ENCODE measurements around the gene NPAS3.

Gene NPAS3

GRCh38 chr14:33561488-33562175, 623.0 kb downstream of the NPAS3 start:
- no peak for TF ChIP-seq REST (IDR thresholded peaks at IDR 0.05; ENCODE audit: insufficient read depth in 1 of 2, low read depth in 2 of 2, low read length in 2 of 2)
- no peak for TF ChIP-seq TAF1 (IDR thresholded peaks at IDR 0.05; ENCODE audit: borderline replicate concordance, insufficient read depth, low read length)
- TF ChIP-seq SIN3A (IDR thresholded peaks at IDR 0.05; ENCODE audit: borderline replicate concordance, insufficient read depth, low read length): no peak

GRCh38 chr14:33563191-33563900, 624.7 kb downstream of the NPAS3 start:
- no peak for TF ChIP-seq TAF1 (IDR thresholded peaks at IDR 0.05; ENCODE audit: borderline replicate concordance, insufficient read depth, low read length)
- no peak for TF ChIP-seq FOXP2 (optimal IDR thresholded peaks at IDR 0.05; ENCODE audit: borderline replicate concordance, extremely low read depth, extremely low read length, insufficient read depth)
- TF ChIP-seq POLR2AphosphoS5 (IDR thresholded peaks at IDR 0.05; ENCODE audit: low read depth, low read length): no peak
- TF ChIP-seq SIN3A (IDR thresholded peaks at IDR 0.05; ENCODE audit: borderline replicate concordance, insufficient read depth, low read length): no peak

- TF ChIP-seq REST (IDR thresholded peaks at IDR 0.05; ENCODE audit: insufficient read depth in 1 of 2, low read depth in 2 of 2, low read length in 2 of 2) (no peak), SIN3A (IDR thresholded peaks at IDR 0.05; ENCODE audit: borderline replicate concordance, insufficient read depth, low read length) (no peak), POLR2AphosphoS5 (IDR thresholded peaks at IDR 0.05; ENCODE audit: low read depth, low read length) (no peak), FOXP2 (optimal IDR thresholded peaks at IDR 0.05; ENCODE audit: borderline replicate concordance, extremely low read depth, extremely low read length, insufficient read depth) (no peak)
These were observed 625.2 kb downstream of the NPAS3 start for GRCh38 chr14:33563901-33564197.

GRCh38 chr14:33564774-33565630, 626.3 kb downstream of the NPAS3 start:
- TF ChIP-seq SIN3A (IDR thresholded peaks at IDR 0.05; ENCODE audit: borderline replicate concordance, insufficient read depth, low read length): no peak
- no peak for TF ChIP-seq FOXP2 (optimal IDR thresholded peaks at IDR 0.05; ENCODE audit: borderline replicate concordance, extremely low read depth, extremely low read length, insufficient read depth)
- no peak for TF ChIP-seq REST (IDR thresholded peaks at IDR 0.05; ENCODE audit: insufficient read depth in 1 of 2, low read depth in 2 of 2, low read length in 2 of 2)

- TF ChIP-seq POLR2AphosphoS5 (IDR thresholded peaks at IDR 0.05; ENCODE audit: low read depth, low read length): no peak
- TF ChIP-seq SIN3A (IDR thresholded peaks at IDR 0.05; ENCODE audit: borderline replicate concordance, insufficient read depth, low read length): no peak
- no peak for TF ChIP-seq REST (IDR thresholded peaks at IDR 0.05; ENCODE audit: insufficient read depth in 1 of 2, low read depth in 2 of 2, low read length in 2 of 2)
- TF ChIP-seq FOXP2 (optimal IDR thresholded peaks at IDR 0.05; ENCODE audit: borderline replicate concordance, extremely low read depth, extremely low read length, insufficient read depth): no peak
- no peak for TF ChIP-seq TAF1 (IDR thresholded peaks at IDR 0.05; ENCODE audit: borderline replicate concordance, insufficient read depth, low read length)
These were observed 627.4 kb downstream of the NPAS3 start for GRCh38 chr14:33566082-33566481.

Data from PFSK-1 (cell line).